IMR-90 (cell line): ENCODE data around the gene EDA. TPM values are rescaled to one million over a fixed set of nuclear protein-coding genes. Genes with fewer than 3 reads are reported as not detected.

Experiments
- ATAC-seq: fragments of 200-7000 bp; cut with Tn5 transposase; 2 replicates; pipeline ENCODE4 v1.9.1; 2020; ENCODE audit warnings: low read depth, mild to moderate bottlenecking, moderate library complexity
- BruUV-seq: library from RNA; stranded (reverse); fragments of 400-500 nt; replicated peaks from 2 replicates; lab custom pipeline; 2021; lab: Mats Ljungman, UMichigan
- CTCF ChIA-PET: fragments of 300-600 bp; formaldehyde crosslinking; extraction: SDS; loops from one replicate; lab custom pipeline; 2021; ENCODE audit warnings: antibody characterized with exemption; lab: Yijun Ruan, JAX
- POLR2A ChIA-PET: fragments of 300-600 bp; sonication (Branson Sonifier 250); formaldehyde crosslinking; loops from one replicate; lab custom pipeline; 2022; ENCODE audit warnings: antibody characterized with exemption; ENCODE audit not compliant: unreplicated experiment; lab: Charles Lee
- DNase-seq: peaks from one replicate; pipeline ENCODE4 v3.0.0; 2013
- H2AFZ ChIP-seq: replicated peaks from 2 replicates; pipeline ENCODE3; 2013; ENCODE audit warnings: low read length, mild to moderate bottlenecking; ENCODE audit not compliant: poor library complexity
- H2AK5ac ChIP-seq: 2 replicates; pipeline ENCODE4 v1.6.1; 2013; ENCODE audit warnings: low read depth, low read length, inconsistent platforms
- H2AK9ac ChIP-seq: replicated peaks from 2 replicates; pipeline ENCODE3; 2013; ENCODE audit warnings: mild to moderate bottlenecking, low read depth, low read length, moderate library complexity; ENCODE audit not compliant: poor library complexity
- H2BK120ac ChIP-seq: 2 replicates; pipeline ENCODE4 v1.6.1; 2013; ENCODE audit warnings: low read depth, low read length, inconsistent platforms
- H2BK15ac ChIP-seq: 3 replicates; pipeline ENCODE4 v1.6.1; 2013; ENCODE audit warnings: low read depth, low read length, inconsistent platforms
- H2BK20ac ChIP-seq: 2 replicates; pipeline ENCODE4 v1.6.1; 2013; ENCODE audit warnings: low read depth, mild to moderate bottlenecking, inconsistent platforms, low read length, moderate library complexity
- H2BK5ac ChIP-seq: 2 replicates; pipeline ENCODE4 v1.6.1; 2013; ENCODE audit warnings: mild to moderate bottlenecking, low read depth, low read length, inconsistent platforms; ENCODE audit not compliant: poor library complexity, severe bottlenecking
- H3K14ac ChIP-seq: replicated peaks from 2 replicates; pipeline ENCODE4 v1.6.1; 2013; ENCODE audit warnings: low read depth, low read length, inconsistent platforms
- H3K18ac ChIP-seq: 2 replicates; pipeline ENCODE4 v1.6.1; 2013; ENCODE audit warnings: low read depth, low read length, control low read depth
- H3K23ac ChIP-seq: 2 replicates; pipeline ENCODE4 v1.6.1; 2013; ENCODE audit warnings: low read depth, low read length, inconsistent platforms
- H3K27ac ChIP-seq: 2 replicates; pipeline ENCODE4 v1.5.1; 2013; ENCODE audit warnings: mild to moderate bottlenecking, control low read depth, low read length; ENCODE audit not compliant: insufficient read depth
- H3K27me3 ChIP-seq: 2 replicates; pipeline ENCODE4 v1.6.1; 2013; ENCODE audit warnings: low read length; ENCODE audit not compliant: control insufficient read depth, insufficient read depth
- H3K36me3 ChIP-seq: 2 replicates; pipeline ENCODE4 v1.6.1; 2013; ENCODE audit warnings: low read length, mixed read lengths; ENCODE audit not compliant: control insufficient read depth, insufficient read depth
- H3K4ac ChIP-seq: 2 replicates; pipeline ENCODE4 v1.6.1; 2013; ENCODE audit warnings: low read depth, low read length, inconsistent platforms
- H3K4me1 ChIP-seq: 2 replicates; pipeline ENCODE4 v1.6.1; 2013; ENCODE audit warnings: low read length, mixed read lengths; ENCODE audit not compliant: control insufficient read depth, insufficient read depth
- H3K4me2 ChIP-seq: 2 replicates; pipeline ENCODE4 v1.6.1; 2013; ENCODE audit warnings: low read depth, mild to moderate bottlenecking, control low read depth, low read length, moderate library complexity
- H3K4me3 ChIP-seq: 2 replicates; pipeline ENCODE4 v1.5.1; 2013; ENCODE audit warnings: low read depth, mild to moderate bottlenecking, control low read depth, low read length, moderate library complexity; ENCODE audit not compliant: insufficient read depth
- H3K56ac ChIP-seq: 2 replicates; pipeline ENCODE4 v1.6.1; 2013; ENCODE audit warnings: low read length, inconsistent platforms; ENCODE audit not compliant: insufficient read depth; ENCODE audit errors: extremely low read depth
- H3K79me1 ChIP-seq, 2 experiments: 2 replicates each; pipeline ENCODE4 v1.6.1; 2013; ENCODE audit warnings: low read length in 2 of 2, inconsistent platforms in 1 of 2, low read depth in 1 of 2
- H3K9ac ChIP-seq: 2 replicates; pipeline ENCODE4 v1.6.1; 2013; ENCODE audit warnings: low read depth, low read length, control low read depth
- H3K9me1 ChIP-seq: 2 replicates; pipeline ENCODE4 v1.6.1; 2013; ENCODE audit warnings: low read length, inconsistent platforms; ENCODE audit not compliant: insufficient read depth
- H3K9me3 ChIP-seq: 2 replicates; pipeline ENCODE4 v1.6.1; 2013; ENCODE audit warnings: low read length; ENCODE audit not compliant: control insufficient read depth, insufficient read depth
- H4K20me1 ChIP-seq: 2 replicates; pipeline ENCODE4 v1.6.1; 2013; ENCODE audit warnings: low read length, inconsistent platforms; ENCODE audit not compliant: insufficient read depth
- H4K5ac ChIP-seq: 2 replicates; pipeline ENCODE4 v1.6.1; 2013; ENCODE audit warnings: mild to moderate bottlenecking, low read depth, low read length, control low read depth
- H4K8ac ChIP-seq, 2 experiments: 2 replicates each; pipeline ENCODE4 v1.6.1; 2013; ENCODE audit warnings: low read depth in 2 of 2, low read length in 2 of 2, control low read depth in 1 of 2, inconsistent platforms in 1 of 2
- H4K91ac ChIP-seq: 2 replicates; pipeline ENCODE4 v1.6.1; 2013; ENCODE audit warnings: low read depth, low read length, inconsistent platforms; ENCODE audit not compliant: insufficient read depth
- CEBPB ChIP-seq: IDR thresholded peaks from 2 replicates; pipeline ENCODE4 v1.6.1; 2012; ENCODE audit warnings: low read depth, low read length, improper control_type of control experiment
- CTCF ChIP-seq: conservative IDR thresholded peaks from 2 replicates; pipeline ENCODE4 v1.5.1; 2012; ENCODE audit warnings: mild to moderate bottlenecking, low read depth, low read length, improper control_type of control experiment
- FOS ChIP-seq: fragments of 150-350 bp; IDR thresholded peaks from 2 replicates; pipeline ENCODE4 v1.6.1; 2016; ENCODE audit warnings: low read depth, low read length
- MAZ ChIP-seq: IDR thresholded peaks from 2 replicates; pipeline ENCODE4 v1.6.1; 2012; ENCODE audit warnings: low read depth, mild to moderate bottlenecking, low read length, improper control_type of control experiment, moderate library complexity, borderline replicate concordance
- MXI1 ChIP-seq: IDR thresholded peaks from 2 replicates; pipeline ENCODE4 v1.6.1; 2012; ENCODE audit warnings: low read depth, mild to moderate bottlenecking, low read length, moderate library complexity, borderline replicate concordance
- POLR2A ChIP-seq: IDR thresholded peaks from 2 replicates; pipeline ENCODE4 v1.6.1; 2012; ENCODE audit warnings: mild to moderate bottlenecking, low read depth, low read length
- RFX5 ChIP-seq: IDR thresholded peaks from 2 replicates; pipeline ENCODE4 v1.8.0; 2012; ENCODE audit warnings: low read depth, mild to moderate bottlenecking, low read length, moderate library complexity
- WGBS, 2 experiments: methylation state at CpG; one replicate each; pipeline versions ENCODE4 v1.1.5 to v1.1.7; 2013; ENCODE audit warnings: missing lambda C conversion rate in 2 of 2; ENCODE audit not compliant: insufficient read length in 1 of 2; ENCODE audit errors: extremely low coverage in 2 of 2; 5-methylcytosine and 5-hydroxymethylcytosine counted together
- dilution Hi-C: fragments of 300-500 bp; cut with HindIII; formaldehyde crosslinking; loops from one replicate; pipeline ENCODE4 v1.14.3; 2018; ENCODE audit warnings: low sequenced_read_pairs; ENCODE audit not compliant: unreplicated experiment
- in situ Hi-C: fragments of 300-500 bp; cut with MboI; formaldehyde crosslinking; loops from 3 replicates; pipeline ENCODE4 v1.14.3; 2019; ENCODE audit warnings: low sequenced_read_pairs, inconsistent platforms, mixed read lengths
- intact Hi-C: fragments of 100-400 bp; cut with micrococcal nuclease; formaldehyde crosslinking; loops from 2 replicates; pipeline ENCODE4 v1.10.0; 2022
- polyA plus RNA-seq, 3 experiments: library from polyadenylated mRNA; depleted of rRNA; stranded (reverse); fragments of >200 nt; gene quantifications; 2 replicates each; pipeline ENCODE4 v1.2.3, GENCODE V29; 2012; ENCODE audit warnings: low replicate concordance in 1 of 3
- total RNA-seq: library from RNA; depleted of rRNA; stranded (reverse); fragments of >200 nt; gene quantifications from 2 replicates; pipeline ENCODE4 v1.2.3, GENCODE V29; 2012
- TF ChIP-seq, protein P1 (sequence below): fragments of 150-350 bp; IDR thresholded peaks from 2 replicates; pipeline ENCODE4 v1.6.1; 2016; ENCODE audit warnings: low read depth, mild to moderate bottlenecking, low read length, moderate library complexity, borderline replicate concordance

Gene EDA
- total and polyA plus RNA-seq, 2 of the 4 experiments (the other 2 are of a cell fraction), result under 0.01 TPM; not detected in 1

DNA sequence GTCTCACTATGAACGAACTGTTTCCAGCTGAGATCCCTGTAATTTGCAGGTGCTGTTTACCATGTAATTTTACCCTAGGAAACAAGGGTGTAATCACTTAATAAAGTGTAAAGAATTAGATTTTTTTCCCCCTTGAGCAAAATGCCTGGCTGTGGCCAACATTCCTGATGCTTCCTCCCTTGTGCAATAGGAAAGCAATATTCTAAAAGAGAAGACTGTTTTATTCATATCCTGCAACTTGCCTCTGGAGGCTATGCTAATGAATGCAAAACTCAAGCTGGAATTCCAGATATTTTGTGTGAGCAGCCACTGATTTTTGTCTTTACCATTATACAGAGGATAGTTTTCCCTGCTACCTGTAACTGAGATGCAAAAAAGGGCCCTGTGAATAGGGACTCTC lies 335.8 kb downstream of the EDA start:
- Histone ChIP-seq H3K23ac (no peak overlapping the region), H3K56ac (no peak overlapping the region), H3K9ac (no peak overlapping the region), H3K4me2 (no peak overlapping the region), H2BK120ac (no peak overlapping the region), H3K9me1 (no peaks in the 10 kb centered on the region), H3K4me3 (no peak overlapping the region), H3K4ac (no peak overlapping the region), H2AK5ac (no peak overlapping the region), H3K9me3 (no peaks in the 10 kb centered on the region), H2AFZ (no peak overlapping the region), H3K27ac (no peak overlapping the region), H3K14ac (no peak overlapping the region), H4K8ac (no peak overlapping the region), H2AK9ac (no peak overlapping the region), H3K79me1 (no peaks in the 10 kb centered on the region), H2BK15ac (no peak overlapping the region), H3K4me1 (no peaks in the 10 kb centered on the region), H4K91ac (no peak overlapping the region), H2BK5ac (no peak overlapping the region), H3K18ac (no peak overlapping the region), H4K20me1 (no peaks in the 10 kb centered on the region), H2BK20ac (no peak overlapping the region), H3K27me3 (no peaks in the 10 kb centered on the region; the same call in 1 of the 2 replicates), H4K5ac (no peak overlapping the region), H3K36me3 (no peaks in the 10 kb centered on the region)
- ChIA-PET POLR2A (no interaction called here), CTCF (no interaction called here)
- BruUV-seq, result no TSS peak
- WGBS, 2 experiments, result no CpG with 5 or more reads among the region's 1 CpG
- dilution Hi-C loops, result no loop called here
- DNase-seq, result no peak
- no peak for ATAC-seq
- TF ChIP-seq, protein P1, sequence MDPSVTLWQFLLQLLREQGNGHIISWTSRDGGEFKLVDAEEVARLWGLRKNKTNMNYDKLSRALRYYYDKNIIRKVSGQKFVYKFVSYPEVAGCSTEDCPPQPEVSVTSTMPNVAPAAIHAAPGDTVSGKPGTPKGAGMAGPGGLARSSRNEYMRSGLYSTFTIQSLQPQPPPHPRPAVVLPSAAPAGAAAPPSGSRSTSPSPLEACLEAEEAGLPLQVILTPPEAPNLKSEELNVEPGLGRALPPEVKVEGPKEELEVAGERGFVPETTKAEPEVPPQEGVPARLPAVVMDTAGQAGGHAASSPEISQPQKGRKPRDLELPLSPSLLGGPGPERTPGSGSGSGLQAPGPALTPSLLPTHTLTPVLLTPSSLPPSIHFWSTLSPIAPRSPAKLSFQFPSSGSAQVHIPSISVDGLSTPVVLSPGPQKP, result no peak
- TF ChIP-seq MXI1, result no peak
- no peak for TF ChIP-seq MAZ
- TF ChIP-seq RFX5, result no peak
- no peak for TF ChIP-seq CTCF
- no peak for TF ChIP-seq CEBPB
- no peak for TF ChIP-seq FOS
- TF ChIP-seq POLR2A, result no peak
- intact Hi-C loops, result no loop called here
- in situ Hi-C loops, result no loop called here
